K562 (cell line): Measurements from ENCODE around the gene WDR90. TPM values are rescaled to one million over a fixed set of nuclear protein-coding genes. Genes with fewer than 3 reads are reported as not detected.

Source experiments
- ATAC-seq: fragments of 200-7000 bp; cut with Tn5 transposase; 3 replicates; pipeline ENCODE4 v1.9.1; 2020; ENCODE audit warnings: moderate library complexity
- BruUV-seq: library from RNA; stranded (reverse); fragments of 400-500 nt; replicated peaks from 2 replicates; lab custom pipeline; 2021; lab: Mats Ljungman, UMichigan
- CTCF ChIA-PET: fragments of 300-600 bp; formaldehyde crosslinking; extraction: SDS; loops from one replicate; lab custom pipeline; 2021; ENCODE audit warnings: low intra/inter-chr PET ratio; lab: Yijun Ruan, JAX
- POLR2A ChIA-PET: fragments of 300-600, 350-650 bp; sonication (Branson Sonifier 250); formaldehyde crosslinking; extraction: SDS; loops from one replicate; lab custom pipeline; 2021; ENCODE audit warnings: antibody characterized with exemption, inconsistent platforms; lab: Yijun Ruan, JAX
- DNase-seq, 4 experiments: peaks; one replicate each; pipeline versions ENCODE4 v3.0.0 to v3.0.0-alpha.2; 2011 to 2018; ENCODE audit warnings: low spot score in 3 of 4, mixed read lengths in 3 of 4; ENCODE audit errors: extremely low read depth in 1 of 4
- FAIRE-seq: peaks from 2 replicates; lab custom pipeline; 2011; peaks lifted over from hg19 to GRCh38; lab: Jason Lieb, UNC
- H2AFZ ChIP-seq: 2 replicates; pipeline ENCODE4 v1.6.0; 2011; ENCODE audit warnings: low read depth, low read length, control low read depth, inconsistent platforms
- H3K27ac ChIP-seq: fragments of 200-600 bp; 3 replicates; pipeline ENCODE4 v1.8.0; 2011; ENCODE audit warnings: low read depth, mild to moderate bottlenecking, control low read depth, inconsistent platforms, low read length, moderate library complexity, mixed read lengths; ENCODE audit errors: extremely low read depth
- H3K27me3 ChIP-seq, 2 experiments: fragments of 300-600 bp in 1 of 2; 2 replicates in 1 of 2; 3 replicates in 1 of 2; pipeline versions ENCODE4 v1.6.0 to v1.8.0; 2011; ENCODE audit warnings: inconsistent platforms in 2 of 2, low read length in 2 of 2, mild to moderate bottlenecking in 1 of 2, mixed read lengths in 1 of 2, moderate library complexity in 1 of 2; ENCODE audit not compliant: control insufficient read depth in 2 of 2, insufficient read depth in 2 of 2
- H3K36me3 ChIP-seq: fragments of 300-600 bp; 3 replicates; pipeline ENCODE4 v1.8.0; 2011; ENCODE audit warnings: mild to moderate bottlenecking, low read length, inconsistent platforms; ENCODE audit not compliant: control insufficient read depth, insufficient read depth
- H3K4me1 ChIP-seq, 2 experiments: fragments of 200-600 bp in 1 of 2; replicated peaks in 1 of 2; 2 replicates in 1 of 2; 3 replicates in 1 of 2; pipeline versions ENCODE4 v1.5.1 to v1.8.0; 2011; ENCODE audit warnings: inconsistent platforms in 2 of 2, low read length in 2 of 2, mild to moderate bottlenecking in 1 of 2, mixed read lengths in 1 of 2, moderate library complexity in 1 of 2; ENCODE audit not compliant: control insufficient read depth in 2 of 2, insufficient read depth in 2 of 2
- H3K4me2 ChIP-seq: 2 replicates; pipeline ENCODE4 v1.6.1; 2011; ENCODE audit warnings: low read length, control low read depth, inconsistent platforms, mixed read lengths; ENCODE audit not compliant: insufficient read depth
- H3K4me3 ChIP-seq: fragments of 200-600 bp; sonication (generic), shearing (Covaris generic); 2 replicates; pipeline ENCODE4 v1.5.1; 2016; ENCODE audit warnings: control low read depth, inconsistent platforms
- H3K79me2 ChIP-seq: fragments of 200-600 bp; 3 replicates; pipeline ENCODE4 v1.8.0; 2011; ENCODE audit warnings: low read length, inconsistent platforms; ENCODE audit not compliant: control insufficient read depth, insufficient read depth
- H3K9ac ChIP-seq, 2 experiments: 2 replicates each; pipeline versions ENCODE4 v1.6.0 to v1.6.1; 2011; ENCODE audit warnings: low read depth in 2 of 2, low read length in 2 of 2, control low read depth in 1 of 2, inconsistent platforms in 1 of 2, mild to moderate bottlenecking in 1 of 2, mixed read lengths in 1 of 2; ENCODE audit not compliant: insufficient read depth in 1 of 2
- H3K9me1 ChIP-seq: one replicate; pipeline ENCODE4 v1.6.0; 2011; ENCODE audit warnings: inconsistent platforms, mild to moderate bottlenecking, low read length, moderate library complexity; ENCODE audit not compliant: control insufficient read depth, insufficient read depth
- H3K9me3 ChIP-seq: replicated peaks from 2 replicates; pipeline ENCODE4 v1.5.1; 2011; ENCODE audit warnings: low read depth, low read length, inconsistent platforms; ENCODE audit not compliant: control insufficient read depth, insufficient read depth
- H4K20me1 ChIP-seq: replicated peaks from 2 replicates; pipeline ENCODE4 v1.6.1; 2011; ENCODE audit warnings: low read length, inconsistent platforms, mixed read lengths; ENCODE audit not compliant: control insufficient read depth, insufficient read depth
- CREB3 ChIP-seq: fragments of 450-650 bp; conservative IDR thresholded peaks from 2 replicates; pipeline ENCODE4 v1.6.1; 2016; ENCODE audit warnings: missing genetic modification characterization, low read depth, mild to moderate bottlenecking, missing compliant biosample characterization, moderate library complexity
- HNRNPL ChIP-seq: fragments of 200-400 bp; formaldehyde crosslinking; IDR thresholded peaks from 2 replicates; pipeline ENCODE4 v1.6.1; 2017; ENCODE audit warnings: low read depth, mild to moderate bottlenecking, low read length
- JUND ChIP-seq, 2 experiments: IDR thresholded peaks; 2 replicates in 1 of 2; 3 replicates in 1 of 2; pipeline ENCODE4 v1.6.1; 2011; ENCODE audit warnings: borderline replicate concordance in 2 of 2, low read depth in 2 of 2, low read length in 2 of 2, improper control_type of control experiment in 1 of 2, missing biosample characterization in 1 of 2, missing genetic modification characterization in 1 of 2, missing genetic modification reagents in 1 of 2
- POLR2G ChIP-seq: fragments of 200-400 bp; formaldehyde crosslinking; IDR thresholded peaks from 2 replicates; pipeline ENCODE4 v1.6.1; 2017; ENCODE audit warnings: low read depth, mild to moderate bottlenecking, antibody characterized with exemption, low read length, moderate library complexity
- PTBP1 ChIP-seq: fragments of 200-400 bp; formaldehyde crosslinking; IDR thresholded peaks from 2 replicates; pipeline ENCODE4 v1.6.1; 2017; ENCODE audit warnings: low read depth, low read length
- RBFOX2 ChIP-seq: fragments of 200-400 bp; formaldehyde crosslinking; IDR thresholded peaks from 2 replicates; pipeline ENCODE4 v1.6.1; 2017; ENCODE audit warnings: low read depth, mild to moderate bottlenecking, low read length, moderate library complexity
- RBM22 ChIP-seq: fragments of 200-400 bp; formaldehyde crosslinking; IDR thresholded peaks from 2 replicates; pipeline ENCODE4 v1.6.1; 2018; ENCODE audit warnings: low read length, low read depth; ENCODE audit not compliant: poor library complexity, severe bottlenecking
- ZFX ChIP-seq: sonication (generic); formaldehyde crosslinking; IDR thresholded peaks from 2 replicates; pipeline ENCODE4 v1.8.0; 2022; ENCODE audit warnings: mild to moderate bottlenecking, missing genetic modification reagents, moderate library complexity
- ZNF143 ChIP-seq: sonication (generic); formaldehyde crosslinking; IDR thresholded peaks from 2 replicates; pipeline ENCODE4 v1.9.0; 2022; ENCODE audit warnings: mild to moderate bottlenecking, missing genetic modification reagents
- WGBS: fragments of 100-300 bp; shearing (Covaris generic); methylation state at CpG from one replicate; pipeline ENCODE4 v1.1.6; 2016; ENCODE audit warnings: low coverage, mixed read lengths; ENCODE audit not compliant: insufficient coverage; ENCODE audit errors: missing lambda C conversion rate; 5-methylcytosine and 5-hydroxymethylcytosine counted together
- in situ Hi-C: fragments of 300-500 bp; cut with MboI; formaldehyde crosslinking; loops from 4 replicates; pipeline ENCODE4 v1.15.0; 2018; ENCODE audit warnings: inconsistent platforms, mixed read lengths
- intact Hi-C: fragments of 100-400 bp; cut with micrococcal nuclease; formaldehyde crosslinking; loops from 2 replicates; pipeline ENCODE4 v1.14.2; 2022
- polyA plus RNA-seq, 8 experiments: library from polyadenylated mRNA; depleted of rRNA in 4 of 8; stranded (reverse) in 5 of 8; unstranded in 3 of 8; fragments of >200 nt; fragmentation: Nextera tagmentation in 2 of 8; fragmentation: Illumina TruSeq in 1 of 8; extraction: Ambion mirVana in 2 of 8; extraction: Trizol in 1 of 8; gene quantifications; 2 replicates each; pipeline versions ENCODE4 v1.2.1 to v1.2.3, GENCODE V29; 2011 to 2014; ENCODE audit warnings: inconsistent platforms in 1 of 8, missing spikeins in 1 of 8
- total RNA-seq, 7 experiments: library from RNA; depleted of rRNA in 6 of 7; stranded (reverse); fragments of >200 nt in 6 of 7; fragmentation: Illumina TruSeq in 2 of 7; extraction: Trizol in 2 of 7; gene quantifications; 2 replicates each; pipeline versions ENCODE4 v1.2.1 to v1.2.3, GENCODE V29; 2011 to 2021; ENCODE audit warnings: low replicate concordance in 1 of 7

The WDR90 gene
- total and polyA plus RNA-seq, 9 of the 15 experiments (the other 6 are each of a cell fraction or from before 2014, with no cell fraction given), result 0.44 to 12.6 (median 3.3) TPM

GRCh38 chr16:632486-633335, 16.5 kb upstream of the WDR90 start:
- Histone ChIP-seq H3K4me1 (peaks cover 27 to 94% of the 10 kb centered on the region in 2 experiments), H3K9me1 (no peaks in the 10 kb centered on the region), H3K4me2 (no peak overlapping the region), H3K4me3 (no peak overlapping the region), H2AFZ (no peak overlapping the region), H3K9me3 (no peaks in the 10 kb centered on the region), H3K9ac (no peak overlapping the region), H3K27ac (no peak overlapping the region), H4K20me1 (no peaks in the 10 kb centered on the region), H3K27me3 (no peaks in the 10 kb centered on the region), H3K79me2 (peaks cover 18% of the 10 kb centered on the region), H3K36me3 (peaks cover 40% of the 10 kb centered on the region; the same call in 1 of the 3 replicates)
- WGBS, result 90% methylated on average over 49 of the region's 67 CpGs
- no TSS peak for BruUV-seq
- CTCF ChIA-PET, result no interaction called here
- intact Hi-C loops (no loop called here), in situ Hi-C loops (no loop called here)
- DNase-seq (no peak), FAIRE-seq (no peak), ATAC-seq (no peak)
- TF ChIP-seq PTBP1 (0 out of 2 replicates have a peak, but pooled peaks have one; percentile 25), RBM22 (no peak), HNRNPL (peak; percentile 18; the same call in 1 of the 2 replicates), RBFOX2 (0 out of 2 replicates have a peak, but pooled peaks have one; percentile 43), POLR2G (peak; percentile 66), JUND (IDR thresholded peaks at IDR 0.05; ENCODE audit: borderline replicate concordance, low read depth, low read length) (no peak), JUND (tag; IDR thresholded peaks at IDR 0.05; ENCODE audit: borderline replicate concordance, low read depth, low read length) (no peak), ZNF143 (CRISPR knock-in tag) (0 out of 2 replicates have a peak, but pooled peaks have one; percentile 18), CREB3 (tag) (no peak), ZFX (CRISPR knock-in tag) (0 out of 2 replicates have a peak, but pooled peaks have one; percentile 9)
- POLR2A ChIA-PET, result no interaction called here
